Measurements from ENCODE around the gene POLR3G. TPM values are rescaled to one million over a fixed set of nuclear protein-coding genes. Genes with fewer than 3 reads are reported as not detected.
A peak's percentile ranks its signal among the peaks of the same experiment; 100 is the strongest.

The POLR3G gene
- total and polyA plus RNA-seq, 2 of the 13 experiments (the other 11 are each of a cell fraction or from before 2014, with no cell fraction given), result 1.2 to 7.3 TPM

- TF ChIP-seq TAF15 (IDR thresholded peaks at IDR 0.05; ENCODE audit: low read depth, low read length, poor library complexity, severe bottlenecking), result peak; percentile 87
- TF ChIP-seq PHF5A (CRISPR knock-in tag; IDR thresholded peaks at IDR 0.05; ENCODE audit: low read depth, unreplicated experiment), result no peak
- 0 out of 2 replicates have a peak, but pooled peaks have one; percentile 19 for TF ChIP-seq KLF11 (CRISPR knock-in tag; IDR thresholded peaks at IDR 0.05)
- peak; percentile 85 to 88; a peak in 3 of 4 replicates for TF ChIP-seq HMGXB4 (CRISPR knock-in tag; IDR thresholded peaks at IDR 0.05; ENCODE audit: borderline replicate concordance in 1 of 2, low read depth in 1 of 2)
- peak; percentile 28; the same call in 1 of the 2 replicates for TF ChIP-seq DR1 (CRISPR knock-in tag; IDR thresholded peaks at IDR 0.05)
- 0 out of 2 replicates have a peak, but pooled peaks have one; percentile 26 for TF ChIP-seq ZNF143 (CRISPR knock-in tag; IDR thresholded peaks at IDR 0.05)
- no peak for TF ChIP-seq ZNF879 (CRISPR knock-in tag; IDR thresholded peaks at IDR 0.05)
- no peak; the same call in 1 of the 2 replicates for TF ChIP-seq NFKB2 (CRISPR knock-in tag; IDR thresholded peaks at IDR 0.05; ENCODE audit: borderline replicate concordance)
- no peak for TF ChIP-seq PRMT3 (CRISPR knock-in tag; IDR thresholded peaks at IDR 0.05; ENCODE audit: borderline replicate concordance, low read depth)
- TF ChIP-seq ZNF737 (CRISPR knock-in tag; IDR thresholded peaks at IDR 0.05; ENCODE audit: borderline replicate concordance), result no peak; the same call in 1 of the 2 replicates
- peak; percentile 55; the same call in 1 of the 2 replicates for TF ChIP-seq ZNF619 (CRISPR knock-in tag; IDR thresholded peaks at IDR 0.05)
- TF ChIP-seq HDAC6 (IDR thresholded peaks at IDR 0.05; ENCODE audit: low read depth, low read length), result no peak
- TF ChIP-seq, protein P1, sequence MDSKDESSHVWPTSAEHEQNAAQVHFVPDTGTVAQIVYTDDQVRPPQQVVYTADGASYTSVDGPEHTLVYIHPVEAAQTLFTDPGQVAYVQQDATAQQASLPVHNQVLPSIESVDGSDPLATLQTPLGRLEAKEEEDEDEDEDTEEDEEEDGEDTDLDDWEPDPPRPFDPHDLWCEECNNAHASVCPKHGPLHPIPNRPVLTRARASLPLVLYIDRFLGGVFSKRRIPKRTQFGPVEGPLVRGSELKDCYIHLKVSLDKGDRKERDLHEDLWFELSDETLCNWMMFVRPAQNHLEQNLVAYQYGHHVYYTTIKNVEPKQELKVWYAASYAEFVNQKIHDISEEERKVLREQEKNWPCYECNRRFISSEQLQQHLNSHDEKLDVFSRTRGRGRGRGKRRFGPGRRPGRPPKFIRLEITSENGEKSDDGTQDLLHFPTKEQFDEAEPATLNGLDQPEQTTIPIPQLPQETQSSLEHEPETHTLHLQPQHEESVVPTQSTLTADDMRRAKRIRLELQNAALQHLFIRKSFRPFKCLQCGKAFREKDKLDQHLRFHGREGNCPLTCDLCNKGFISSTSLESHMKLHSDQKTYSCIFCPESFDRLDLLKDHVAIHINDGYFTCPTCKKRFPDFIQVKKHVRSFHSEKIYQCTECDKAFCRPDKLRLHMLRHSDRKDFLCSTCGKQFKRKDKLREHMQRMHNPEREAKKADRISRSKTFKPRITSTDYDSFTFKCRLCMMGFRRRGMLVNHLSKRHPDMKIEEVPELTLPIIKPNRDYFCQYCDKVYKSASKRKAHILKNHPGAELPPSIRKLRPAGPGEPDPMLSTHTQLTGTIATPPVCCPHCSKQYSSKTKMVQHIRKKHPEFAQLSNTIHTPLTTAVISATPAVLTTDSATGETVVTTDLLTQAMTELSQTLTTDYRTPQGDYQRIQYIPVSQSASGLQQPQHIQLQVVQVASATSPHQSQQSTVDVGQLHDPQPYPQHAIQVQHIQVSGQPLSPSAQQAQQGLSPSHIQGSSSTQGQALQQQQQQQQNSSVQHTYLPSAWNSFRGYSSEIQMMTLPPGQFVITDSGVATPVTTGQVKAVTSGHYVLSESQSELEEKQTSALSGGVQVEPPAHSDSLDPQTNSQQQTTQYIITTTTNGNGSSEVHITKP (CRISPR knock-in tag; IDR thresholded peaks at IDR 0.05; ENCODE audit: low read depth), result peak; percentile 47; the same call in 1 of the 2 replicates
- peak; percentile 54; the same call in 1 of the 2 replicates for TF ChIP-seq MYC (CRISPR knock-in tag; IDR thresholded peaks at IDR 0.05; ENCODE audit: borderline replicate concordance)
- TF ChIP-seq ATF5 (CRISPR knock-in tag; IDR thresholded peaks at IDR 0.05; ENCODE audit: low read depth), result peak; percentile 92; the same call in 1 of the 2 replicates
- TF ChIP-seq ESRRA (CRISPR knock-in tag; IDR thresholded peaks at IDR 0.05; ENCODE audit: low read depth), result no peak
- TF ChIP-seq KDM5B (CRISPR knock-in tag; IDR thresholded peaks at IDR 0.05; ENCODE audit: borderline replicate concordance), result peak; percentile 94
Measured at GRCh38 chr5:90529194-90529938, 54.7 kb downstream of the POLR3G start, which contains the start of gene LYSMD3 (continued).

Measured in HepG2 (cell line).